HepG2 (cell line): ENCODE data around the gene ALG3. TPM values are rescaled to one million over a fixed set of nuclear protein-coding genes. Genes with fewer than 3 reads are reported as not detected.

Source experiments
- EEA1 ChIP-seq: sonication (generic); formaldehyde crosslinking; IDR thresholded peaks from 2 replicates; pipeline ENCODE4 v1.5.1; 2020; ENCODE audit warnings: mild to moderate bottlenecking, missing genetic modification reagents, borderline replicate concordance
- KLF16 ChIP-seq, 2 experiments: sonication (generic) in 1 of 2; formaldehyde crosslinking in 1 of 2; IDR thresholded peaks; 2 replicates each; pipeline versions ENCODE4 v1.6.1 to v1.8.0; 2016 to 2023; ENCODE audit warnings: missing genetic modification reagents in 2 of 2, missing compliant biosample characterization in 1 of 2
- SP4 ChIP-seq: sonication (generic); formaldehyde crosslinking; IDR thresholded peaks from 2 replicates; pipeline ENCODE4 v1.8.1; 2023; ENCODE audit warnings: mild to moderate bottlenecking, missing genetic modification reagents
- TSC22D2 ChIP-seq: sonication (generic); formaldehyde crosslinking; IDR thresholded peaks from 2 replicates; pipeline ENCODE4 v1.5.1; 2020; ENCODE audit warnings: missing genetic modification reagents, mild to moderate bottlenecking, borderline replicate concordance
- ZNF17 ChIP-seq: sonication (generic); formaldehyde crosslinking; IDR thresholded peaks from 2 replicates; pipeline ENCODE4 v1.5.0; 2020; ENCODE audit warnings: mild to moderate bottlenecking, missing genetic modification reagents
- ZNF180 ChIP-seq: sonication (generic); formaldehyde crosslinking; IDR thresholded peaks from 2 replicates; pipeline ENCODE4 v1.4.0; 2020; ENCODE audit warnings: low read depth, missing genetic modification reagents, borderline replicate concordance
- ZNF468 ChIP-seq: sonication (generic); formaldehyde crosslinking; IDR thresholded peaks from 2 replicates; pipeline ENCODE4 v1.8.0; 2022; ENCODE audit warnings: mild to moderate bottlenecking, moderate library complexity, missing genetic modification reagents
- ZNF563 ChIP-seq: sonication (generic); formaldehyde crosslinking; IDR thresholded peaks from 2 replicates; pipeline ENCODE4 v1.8.0; 2022; ENCODE audit warnings: mild to moderate bottlenecking, moderate library complexity, missing genetic modification reagents
- polyA plus RNA-seq, 8 experiments: library from polyadenylated mRNA; depleted of rRNA in 3 of 8; stranded (reverse) in 7 of 8; unstranded in 1 of 8; fragments of >200 nt; fragmentation: Illumina TruSeq in 4 of 8; extraction: Trizol in 4 of 8; gene quantifications; 2 replicates each; pipeline versions ENCODE4 v1.2.1 to v1.2.3, GENCODE V29; 2011 to 2016; ENCODE audit warnings: low read depth in 4 of 8, missing spikeins in 1 of 8, mixed read lengths in 1 of 8; ENCODE audit not compliant: insufficient read depth in 1 of 8
- total RNA-seq, 5 experiments: library from RNA; depleted of rRNA; stranded (reverse); fragments of >200 nt; fragmentation: Illumina TruSeq; extraction: Trizol; gene quantifications; 2 replicates each; pipeline ENCODE4 v1.2.3, GENCODE V29; 2016; ENCODE audit warnings: low read depth in 1 of 5
- TF ChIP-seq, protein P1 (sequence below): sonication (generic); formaldehyde crosslinking; IDR thresholded peaks from 2 replicates; pipeline ENCODE4 v1.8.1; 2023; ENCODE audit warnings: mild to moderate bottlenecking, inconsistent platforms, moderate library complexity, missing genetic modification reagents, borderline replicate concordance
- TF ChIP-seq, protein P2 (sequence below): sonication (generic); formaldehyde crosslinking; IDR thresholded peaks from 2 replicates; pipeline ENCODE4 v1.4.0; 2020; ENCODE audit warnings: missing genetic modification reagents
- TF ChIP-seq, protein P3 (sequence below): sonication (generic); formaldehyde crosslinking; IDR thresholded peaks from 2 replicates; pipeline ENCODE4 v1.8.0; 2022; ENCODE audit warnings: mild to moderate bottlenecking, missing genetic modification reagents, borderline replicate concordance
- TF ChIP-seq, protein P4 (sequence below): IDR thresholded peaks from 2 replicates; pipeline ENCODE4 v1.6.1; 2018; ENCODE audit warnings: missing genetic modification reagents, mild to moderate bottlenecking, missing compliant biosample characterization

The ALG3 gene
- total and polyA plus RNA-seq, 2 of the 13 experiments (the other 11 are each of a cell fraction or from before 2014, with no cell fraction given) = 46.6 to 57.1 TPM

DNA sequence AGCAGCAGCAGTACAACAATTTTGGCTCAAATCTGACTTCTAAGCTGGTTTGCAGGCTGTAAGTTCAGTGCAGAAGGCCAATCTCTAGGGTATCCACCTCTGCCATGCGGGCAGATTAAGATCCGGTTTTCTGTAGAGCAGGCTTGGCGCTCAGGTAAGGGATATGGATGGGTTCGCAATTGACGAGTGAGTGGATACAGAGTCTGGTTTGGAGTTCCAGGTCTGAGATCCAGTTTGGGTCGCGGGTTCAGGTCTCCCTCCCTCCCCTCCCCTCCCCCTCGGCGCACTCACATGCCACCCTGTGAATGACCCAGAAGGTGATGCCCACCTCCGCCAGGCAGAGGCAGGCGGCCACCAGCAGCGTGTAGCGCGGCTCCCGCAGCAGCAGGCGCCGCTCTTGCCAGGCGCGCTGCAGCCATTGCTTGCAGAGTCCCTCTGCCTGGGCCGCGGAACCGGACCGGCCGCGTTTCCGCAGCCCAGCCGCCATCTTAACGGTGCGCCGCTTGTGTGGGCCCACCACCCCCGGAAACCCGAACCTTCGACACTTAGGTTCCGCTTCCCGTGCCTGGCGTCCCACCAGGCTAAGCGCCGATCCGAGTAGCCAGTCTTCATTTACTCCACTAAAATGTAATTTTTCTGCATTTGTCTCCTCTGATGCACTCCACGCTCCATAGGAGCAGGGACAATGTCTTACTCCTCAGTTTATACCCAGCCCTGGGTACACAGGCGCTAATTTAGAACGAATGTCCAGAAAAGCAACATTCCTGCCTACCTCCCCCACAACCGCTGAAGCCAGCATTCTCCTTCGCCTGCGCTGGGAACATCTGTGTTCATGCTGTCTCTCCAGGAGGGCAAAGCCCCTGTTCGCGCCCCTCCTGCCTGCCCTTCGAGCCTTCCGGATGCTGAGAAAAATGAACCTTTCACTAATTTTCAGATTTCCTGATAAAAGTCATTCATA, at the start of gene ALG3 (continued):
- TF ChIP-seq, protein P1, sequence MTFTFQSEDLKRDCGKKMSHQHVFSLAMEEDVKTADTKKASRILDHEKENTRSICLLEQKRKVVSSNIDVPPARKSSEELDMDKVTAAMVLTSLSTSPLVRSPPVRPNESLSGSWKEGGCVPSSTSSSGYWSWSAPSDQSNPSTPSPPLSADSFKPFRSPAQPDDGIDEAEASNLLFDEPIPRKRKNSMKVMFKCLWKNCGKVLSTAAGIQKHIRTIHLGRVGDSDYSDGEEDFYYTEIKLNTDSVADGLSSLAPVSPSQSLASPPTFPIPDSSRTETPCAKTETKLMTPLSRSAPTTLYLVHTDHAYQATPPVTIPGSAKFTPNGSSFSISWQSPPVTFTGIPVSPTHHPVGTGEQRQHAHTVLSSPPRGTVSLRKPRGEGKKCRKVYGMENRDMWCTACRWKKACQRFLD (CRISPR knock-in tag) = no peak
- TF ChIP-seq SP4 (CRISPR knock-in tag) = no peak
- 0 out of 2 replicates have a peak, but pooled peaks have one; percentile 59 for TF ChIP-seq ZNF17 (CRISPR knock-in tag)
- peak in 1 of 2 experiments; percentile 40; a peak in 1 of 4 replicates for TF ChIP-seq KLF16 (CRISPR knock-in tag; IDR thresholded peaks at IDR 0.05)
- TF ChIP-seq, protein P2, sequence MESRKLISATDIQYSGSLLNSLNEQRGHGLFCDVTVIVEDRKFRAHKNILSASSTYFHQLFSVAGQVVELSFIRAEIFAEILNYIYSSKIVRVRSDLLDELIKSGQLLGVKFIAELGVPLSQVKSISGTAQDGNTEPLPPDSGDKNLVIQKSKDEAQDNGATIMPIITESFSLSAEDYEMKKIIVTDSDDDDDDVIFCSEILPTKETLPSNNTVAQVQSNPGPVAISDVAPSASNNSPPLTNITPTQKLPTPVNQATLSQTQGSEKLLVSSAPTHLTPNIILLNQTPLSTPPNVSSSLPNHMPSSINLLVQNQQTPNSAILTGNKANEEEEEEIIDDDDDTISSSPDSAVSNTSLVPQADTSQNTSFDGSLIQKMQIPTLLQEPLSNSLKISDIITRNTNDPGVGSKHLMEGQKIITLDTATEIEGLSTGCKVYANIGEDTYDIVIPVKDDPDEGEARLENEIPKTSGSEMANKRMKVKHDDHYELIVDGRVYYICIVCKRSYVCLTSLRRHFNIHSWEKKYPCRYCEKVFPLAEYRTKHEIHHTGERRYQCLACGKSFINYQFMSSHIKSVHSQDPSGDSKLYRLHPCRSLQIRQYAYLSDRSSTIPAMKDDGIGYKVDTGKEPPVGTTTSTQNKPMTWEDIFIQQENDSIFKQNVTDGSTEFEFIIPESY (CRISPR knock-in tag) = peak; percentile 21; the same call in 1 of the 2 replicates
- 0 out of 2 replicates have a peak, but pooled peaks have one; percentile 63 for TF ChIP-seq ZNF468 (CRISPR knock-in tag)
- TF ChIP-seq, protein P3, sequence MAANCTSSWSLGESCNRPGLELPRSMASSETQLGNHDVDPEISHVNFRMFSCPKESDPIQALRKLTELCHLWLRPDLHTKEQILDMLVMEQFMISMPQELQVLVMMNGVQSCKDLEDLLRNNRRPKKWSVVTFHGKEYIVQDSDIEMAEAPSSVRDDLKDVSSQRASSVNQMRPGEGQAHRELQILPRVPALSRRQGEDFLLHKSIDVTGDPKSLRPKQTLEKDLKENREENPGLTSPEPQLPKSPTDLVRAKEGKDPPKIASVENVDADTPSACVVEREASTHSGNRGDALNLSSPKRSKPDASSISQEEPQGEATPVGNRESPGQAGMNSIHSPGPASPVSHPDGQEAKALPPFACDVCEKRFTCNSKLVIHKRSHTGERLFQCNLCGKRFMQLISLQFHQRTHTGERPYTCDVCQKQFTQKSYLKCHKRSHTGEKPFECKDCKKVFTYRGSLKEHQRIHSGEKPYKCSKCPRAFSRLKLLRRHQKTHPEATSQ (CRISPR knock-in tag) = peak; percentile 76; the same call in 1 of the 2 replicates
- TF ChIP-seq ZNF180 (CRISPR knock-in tag) = no peak
- peak; percentile 92 for TF ChIP-seq ZNF563 (CRISPR knock-in tag)
- peak; percentile 89; the same call in 1 of the 2 replicates for TF ChIP-seq EEA1
- TF ChIP-seq, protein P4, sequence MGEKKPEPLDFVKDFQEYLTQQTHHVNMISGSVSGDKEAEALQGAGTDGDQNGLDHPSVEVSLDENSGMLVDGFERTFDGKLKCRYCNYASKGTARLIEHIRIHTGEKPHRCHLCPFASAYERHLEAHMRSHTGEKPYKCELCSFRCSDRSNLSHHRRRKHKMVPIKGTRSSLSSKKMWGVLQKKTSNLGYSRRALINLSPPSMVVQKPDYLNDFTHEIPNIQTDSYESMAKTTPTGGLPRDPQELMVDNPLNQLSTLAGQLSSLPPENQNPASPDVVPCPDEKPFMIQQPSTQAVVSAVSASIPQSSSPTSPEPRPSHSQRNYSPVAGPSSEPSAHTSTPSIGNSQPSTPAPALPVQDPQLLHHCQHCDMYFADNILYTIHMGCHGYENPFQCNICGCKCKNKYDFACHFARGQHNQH (CRISPR knock-in tag) = no peak; the same call in none of the 2 replicates
- peak; percentile 93; the same call in 1 of the 2 replicates for TF ChIP-seq TSC22D2 (CRISPR knock-in tag)
